Muscle layer of duodenum (tissue), 2 donors: ENCODE results near the gene SPTBN4.
"Not testable (repeated sequence)": the region's sequence is repeated elsewhere in the genome, so short reads cannot be mapped to it uniquely, and the experiment has no call there.

Experiments used
- H3K27ac ChIP-seq: one replicate; pipeline ENCODE4 v1.7.0; 2013; ENCODE audit warnings: mild to moderate bottlenecking, low read length
- H3K27me3 ChIP-seq: one replicate; pipeline ENCODE4 v1.7.0; 2013; ENCODE audit warnings: low read depth, mild to moderate bottlenecking, control low read depth, low read length
- H3K36me3 ChIP-seq, 2 donors: one replicate each; pipeline ENCODE4 v1.7.0; 2013; ENCODE audit warnings: low read length in 2 of 2, control low read depth in 1 of 2, mild to moderate bottlenecking in 1 of 2; ENCODE audit not compliant: insufficient read depth in 2 of 2, control insufficient read depth in 1 of 2
- H3K4me1 ChIP-seq, 2 donors: one replicate each; pipeline ENCODE4 v1.7.0; 2013; ENCODE audit warnings: low read length in 2 of 2, mild to moderate bottlenecking in 2 of 2, control low read depth in 1 of 2, moderate library complexity in 1 of 2; ENCODE audit not compliant: insufficient read depth in 2 of 2, control insufficient read depth in 1 of 2
- H3K4me3 ChIP-seq, 2 donors: one replicate each; pipeline ENCODE4 v1.7.0; 2013; ENCODE audit warnings: low read length in 2 of 2, low read depth in 1 of 2, mild to moderate bottlenecking in 1 of 2
- H3K9me3 ChIP-seq, 2 donors: one replicate each; pipeline ENCODE4 v1.7.0; 2013; ENCODE audit warnings: low read length in 2 of 2, control low read depth in 1 of 2, mild to moderate bottlenecking in 1 of 2; ENCODE audit not compliant: control insufficient read depth in 1 of 2
- donor health status: healthy.

Gene SPTBN4

GRCh38 chr19:40559394-40559793, 92.6 kb downstream of the SPTBN4 start:
- H3K27me3 ChIP-seq, result no peaks in the 10 kb centered on the region
- H3K4me1 ChIP-seq, result no peaks in the 10 kb centered on the region
- no peaks in the 10 kb centered on the region for H3K9me3 ChIP-seq
- peaks cover 0 to 4% of the 10 kb centered on the region in 2 donors for H3K36me3 ChIP-seq
- no peak overlapping the region for H3K4me3 ChIP-seq
- no peak overlapping the region for H3K27ac ChIP-seq

GRCh38 chr19:40560092-40560507, 93.3 kb downstream of the SPTBN4 start:
- Histone ChIP-seq H3K36me3 (peaks cover 0 to 4% of the 10 kb centered on the region in 2 donors), H3K27ac (no peak overlapping the region), H3K4me1 (no peaks in the 10 kb centered on the region), H3K27me3 (no peaks in the 10 kb centered on the region), H3K4me3 (no peak overlapping the region), H3K9me3 (no peaks in the 10 kb centered on the region)

- Histone ChIP-seq H3K4me1 (no peaks in the 10 kb centered on the region), H3K4me3 (no peak overlapping the region), H3K36me3 (peaks cover 0 to 4% of the 10 kb centered on the region in 2 donors), H3K27me3 (peaks cover 12% of the 10 kb centered on the region), H3K27ac (no peak overlapping the region), H3K9me3 (no peaks in the 10 kb centered on the region)
These were observed 95.1 kb downstream of the SPTBN4 start for GRCh38 chr19:40561947-40562346.

- H3K36me3 ChIP-seq, H3K4me3 ChIP-seq, H3K4me1 ChIP-seq, H3K9me3 ChIP-seq, H3K27ac ChIP-seq: not testable (repeated sequence)
- H3K27me3 ChIP-seq, result peaks cover 20% of the 10 kb centered on the region
These were observed 97.7 kb downstream of the SPTBN4 start for GRCh38 chr19:40564535-40564934.

GRCh38 chr19:40565355-40565754, 98.6 kb downstream of the SPTBN4 start:
- Histone ChIP-seq H3K27me3 (peaks cover 20% of the 10 kb centered on the region), H3K36me3 (no peaks in the 10 kb centered on the region), H3K4me1 (peaks cover 0 to 11% of the 10 kb centered on the region in 2 donors), H3K27ac (no peak overlapping the region), H3K9me3 (no peaks in the 10 kb centered on the region), H3K4me3 (no peak overlapping the region)

GRCh38 chr19:40565910-40566495, 99.2 kb downstream of the SPTBN4 start:
- Histone ChIP-seq H3K27me3 (peaks cover 20% of the 10 kb centered on the region), H3K4me1 (peaks cover 0 to 11% of the 10 kb centered on the region in 2 donors), H3K27ac (no peak overlapping the region), H3K4me3 (no peak overlapping the region), H3K36me3 (no peaks in the 10 kb centered on the region), H3K9me3 (no peaks in the 10 kb centered on the region)

GRCh38 chr19:40567040-40567749, 100.4 kb downstream of the SPTBN4 start:
- Histone ChIP-seq H3K4me1 (peaks cover 0 to 11% of the 10 kb centered on the region in 2 donors), H3K9me3 (no peaks in the 10 kb centered on the region), H3K27ac (no peak overlapping the region), H3K36me3 (no peaks in the 10 kb centered on the region), H3K27me3 (peaks cover 20% of the 10 kb centered on the region), H3K4me3 (peak overlapping the region in 1 of 2 donors; percentile 51)

GRCh38 chr19:40567750-40568494, 101.1 kb downstream of the SPTBN4 start:
- Histone ChIP-seq H3K4me3 (peak overlapping the region in 1 of 2 donors; percentile 51), H3K9me3 (no peaks in the 10 kb centered on the region), H3K27me3 (peaks cover 20% of the 10 kb centered on the region), H3K36me3 (no peaks in the 10 kb centered on the region), H3K27ac (no peak overlapping the region), H3K4me1 (peaks cover 0 to 11% of the 10 kb centered on the region in 2 donors)

GRCh38 chr19:40570313-40571004, 103.7 kb downstream of the SPTBN4 start:
- no peaks in the 10 kb centered on the region for H3K9me3 ChIP-seq
- peak overlapping the region; percentile 49 to 53 for H3K4me3 ChIP-seq
- H3K27me3 ChIP-seq, result peaks cover 16% of the 10 kb centered on the region
- peaks cover 0 to 11% of the 10 kb centered on the region in 2 donors for H3K4me1 ChIP-seq
- H3K27ac ChIP-seq, result no peak overlapping the region
- no peaks in the 10 kb centered on the region for H3K36me3 ChIP-seq

- Histone ChIP-seq H3K27me3 (peaks cover 11% of the 10 kb centered on the region), H3K9me3 (no peaks in the 10 kb centered on the region), H3K4me3 (peak overlapping the region in 1 of 2 donors; percentile 53), H3K27ac (no peak overlapping the region), H3K36me3 (no peaks in the 10 kb centered on the region), H3K4me1 (peaks cover 0 to 13% of the 10 kb centered on the region in 2 donors)
These were observed 104.2 kb downstream of the SPTBN4 start for GRCh38 chr19:40571005-40571318.
